ENCODE data around the gene ZNF497.

DNA sequence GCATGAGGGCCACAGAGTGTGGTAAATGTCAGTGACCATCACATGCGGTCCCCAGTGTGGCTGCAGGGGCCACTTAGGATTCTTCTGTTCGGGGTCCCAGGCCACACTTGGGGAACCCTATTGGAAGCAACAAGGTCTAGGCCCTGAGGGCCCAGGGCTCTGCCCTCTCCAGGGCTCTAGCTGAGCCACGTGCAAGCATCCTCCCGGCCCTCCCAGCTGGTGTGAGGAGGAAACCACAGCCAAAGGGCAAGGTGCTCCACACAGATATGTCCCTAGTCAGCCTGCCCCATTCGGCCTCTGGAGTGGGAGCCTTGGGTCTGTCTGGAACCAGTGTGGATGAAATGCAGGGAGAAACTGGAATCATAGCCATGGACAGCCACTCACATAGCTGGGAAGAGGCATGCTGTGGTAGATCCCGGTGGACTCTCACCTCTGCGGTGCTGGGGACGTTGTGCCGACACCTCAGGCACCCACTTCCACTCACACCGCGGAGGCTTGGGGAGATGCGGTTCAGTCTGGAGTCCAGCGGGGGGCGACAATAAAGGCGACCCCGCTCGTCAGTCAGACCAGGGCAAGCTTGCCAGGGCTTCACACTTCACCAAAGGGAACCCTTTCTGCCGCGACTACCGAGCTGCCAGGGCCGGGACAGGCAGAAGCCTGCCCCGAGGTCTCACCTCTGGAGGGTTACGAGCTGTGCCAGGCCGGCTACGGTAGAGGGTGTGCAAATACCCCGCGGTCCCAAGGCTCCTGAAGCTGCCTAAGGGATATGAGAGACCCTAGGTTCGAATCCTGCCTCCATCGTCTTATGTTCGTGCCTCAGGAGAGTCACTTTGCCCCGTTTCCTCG, 4.3 kb upstream of the ZNF497 start:
- TF ChIP-seq ZNF384 (IDR thresholded peaks at IDR 0.05; ENCODE audit: borderline replicate concordance, low read depth, low read length), result no peak
- TF ChIP-seq, protein P1, sequence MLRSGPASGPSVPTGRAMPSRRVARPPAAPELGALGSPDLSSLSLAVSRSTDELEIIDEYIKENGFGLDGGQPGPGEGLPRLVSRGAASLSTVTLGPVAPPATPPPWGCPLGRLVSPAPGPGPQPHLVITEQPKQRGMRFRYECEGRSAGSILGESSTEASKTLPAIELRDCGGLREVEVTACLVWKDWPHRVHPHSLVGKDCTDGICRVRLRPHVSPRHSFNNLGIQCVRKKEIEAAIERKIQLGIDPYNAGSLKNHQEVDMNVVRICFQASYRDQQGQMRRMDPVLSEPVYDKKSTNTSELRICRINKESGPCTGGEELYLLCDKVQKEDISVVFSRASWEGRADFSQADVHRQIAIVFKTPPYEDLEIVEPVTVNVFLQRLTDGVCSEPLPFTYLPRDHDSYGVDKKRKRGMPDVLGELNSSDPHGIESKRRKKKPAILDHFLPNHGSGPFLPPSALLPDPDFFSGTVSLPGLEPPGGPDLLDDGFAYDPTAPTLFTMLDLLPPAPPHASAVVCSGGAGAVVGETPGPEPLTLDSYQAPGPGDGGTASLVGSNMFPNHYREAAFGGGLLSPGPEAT (IDR thresholded peaks at IDR 0.05; ENCODE audit: low read depth), result no peak
- TF ChIP-seq EP300 (IDR thresholded peaks at IDR 0.05; ENCODE audit: borderline replicate concordance in 1 of 2, control insufficient read depth in 1 of 2, low read depth in 2 of 2, low read length in 2 of 2), result no peak

All from GM12878 (cell line).